ENCODE measurements around the gene OTUB2.
A peak's percentile ranks its signal among the peaks of the same experiment; 100 is the strongest.
"Not testable (repeated sequence)": the region's sequence is repeated elsewhere in the genome, so short reads cannot be mapped to it uniquely, and the experiment has no call there.

OTUB2 gene

GRCh38 chr14:94062344-94062940 lies 36.3 kb downstream of the OTUB2 start:
- no peak for DNase-seq

- DNase-seq: no peak
These were observed 40.0 kb downstream of the OTUB2 start for GRCh38 chr14:94066089-94066676.

GRCh38 chr14:94072076-94072475 lies 45.9 kb downstream of the OTUB2 start:
- not testable (repeated sequence) for DNase-seq

- no peak for DNase-seq
These were observed 48.4 kb downstream of the OTUB2 start for GRCh38 chr14:94074534-94074933.

- no peak for DNase-seq
These were observed 48.9 kb downstream of the OTUB2 start for GRCh38 chr14:94075008-94075407.

GRCh38 chr14:94077111-94077821 lies 51.1 kb downstream of the OTUB2 start:
- no peak for DNase-seq

GRCh38 chr14:94077823-94078222 lies 51.7 kb downstream of the OTUB2 start:
- no peak for DNase-seq

GRCh38 chr14:94079891-94080620 lies 53.9 kb downstream of the OTUB2 start:
- DNase-seq: no peak

GRCh38 chr14:94080621-94081385 lies 54.7 kb downstream of the OTUB2 start, which contains the start of the genes DDX24 and IFI27L1:
Gene DDX24 (minus strand): TSS chr14:94081202. CDS start chr14:94079742, 1,460 bp downstream.
Gene IFI27L1 (plus strand): TSS chr14:94081310. CDS start chr14:94096938, 15,628 bp downstream.
- peak; percentile 96 for DNase-seq

- no peak for DNase-seq
These were observed 55.3 kb downstream of the OTUB2 start for GRCh38 chr14:94081386-94081820.

- DNase-seq: no peak
These were observed 61.8 kb downstream of the OTUB2 start for GRCh38 chr14:94087891-94088290.

- no peak for DNase-seq
These were observed 62.4 kb downstream of the OTUB2 start for GRCh38 chr14:94088516-94088915.

GRCh38 chr14:94089479-94089878 lies 63.3 kb downstream of the OTUB2 start:
- no peak for DNase-seq

- DNase-seq: no peak
These were observed 67.3 kb downstream of the OTUB2 start for GRCh38 chr14:94093418-94093817.

GRCh38 chr14:94097091-94097490 lies 71.0 kb downstream of the OTUB2 start:
- DNase-seq: no peak

All from MV-4-11 (cell line).